ENCODE measurements around the gene PUS10.
A peak's percentile ranks its signal among the peaks of the same experiment; 100 is the strongest.
"Not testable (repeated sequence)": the region's sequence is repeated elsewhere in the genome, so short reads cannot be mapped to it uniquely, and the experiment has no call there.

PUS10 gene

GRCh38 chr2:61017556-61018317 is at the start of gene PUS10, which contains the start of gene PEX13:
Gene PUS10 (minus strand): TSS chr2:61018255. CDS start chr2:61011890, 6,365 bp downstream.
Gene PEX13 (plus strand): TSS chr2:61017720. CDS start chr2:61017760, 40 bp downstream.
- DNase-seq: peak; percentile 36

GRCh38 chr2:61065714-61066709 is 48.0 kb upstream of the PUS10 start, which contains the start of gene SANBR:
Gene SANBR (plus strand): TSS chr2:61065871. CDS start chr2:61070351, 4,480 bp downstream.
- DNase-seq: peak; percentile 87

GRCh38 chr2:61059382-61059781 is 41.3 kb upstream of the PUS10 start:
- no peak for DNase-seq

- no peak for DNase-seq
Measured at GRCh38 chr2:61057562-61057961, 39.5 kb upstream of the PUS10 start.

GRCh38 chr2:61055557-61055956 is 37.5 kb upstream of the PUS10 start:
- no peak for DNase-seq

- DNase-seq: no peak
Measured at GRCh38 chr2:61045999-61046398, 27.9 kb upstream of the PUS10 start.

GRCh38 chr2:61045226-61045625 is 27.2 kb upstream of the PUS10 start:
- no peak for DNase-seq

- DNase-seq: no peak
Measured at GRCh38 chr2:61044636-61045035, 26.6 kb upstream of the PUS10 start.

GRCh38 chr2:61042807-61043206 is 24.8 kb upstream of the PUS10 start:
- no peak for DNase-seq

GRCh38 chr2:61036643-61037042 is 18.6 kb upstream of the PUS10 start:
- DNase-seq: not testable (repeated sequence)

GRCh38 chr2:61034592-61034991 is 16.5 kb upstream of the PUS10 start:
- not testable (repeated sequence) for DNase-seq

GRCh38 chr2:61029533-61029932 is 11.5 kb upstream of the PUS10 start:
- no peak for DNase-seq

GRCh38 chr2:61023670-61024069 is 5.6 kb upstream of the PUS10 start:
- no peak for DNase-seq

- no peak for DNase-seq
Measured at GRCh38 chr2:61021228-61021660, 3.2 kb upstream of the PUS10 start.

GRCh38 chr2:61018798-61019197 is 743 bp upstream of the PUS10 start:
- DNase-seq: no peak

- DNase-seq: no peak
Measured at GRCh38 chr2:61018318-61018755, 282 bp upstream of the PUS10 start.

GRCh38 chr2:61017003-61017555 is 976 bp downstream of the PUS10 start:
- peak; percentile 59 for DNase-seq

- no peak for DNase-seq
Measured at GRCh38 chr2:61016392-61017002, 1.6 kb downstream of the PUS10 start.

GRCh38 chr2:61015976-61016375 is 2.1 kb downstream of the PUS10 start:
- DNase-seq: no peak

GRCh38 chr2:61014763-61015162 is 3.3 kb downstream of the PUS10 start:
- DNase-seq: no peak

- DNase-seq: no peak
Measured at GRCh38 chr2:61013382-61013781, 4.7 kb downstream of the PUS10 start.

- DNase-seq: not testable (repeated sequence)
Measured at GRCh38 chr2:61012303-61012702, 5.8 kb downstream of the PUS10 start.

- DNase-seq: no peak
Measured at GRCh38 chr2:61011678-61012077, 6.4 kb downstream of the PUS10 start.

Data from NCI-H1105 (cell line).